CD4-positive, alpha-beta T cell treated with Interleukin-6 for 4 hours (primary cell): Measurements from ENCODE around the gene SSTR1.
"Not testable (repeated sequence)": the region's sequence is repeated elsewhere in the genome, so short reads cannot be mapped to it uniquely, and the experiment has no call there.

Experiments
- DNase-seq: peaks from one replicate; pipeline ENCODE4 v3.0.0-alpha.2; 2020; ENCODE audit warnings: mixed read lengths

Gene SSTR1, protein sequence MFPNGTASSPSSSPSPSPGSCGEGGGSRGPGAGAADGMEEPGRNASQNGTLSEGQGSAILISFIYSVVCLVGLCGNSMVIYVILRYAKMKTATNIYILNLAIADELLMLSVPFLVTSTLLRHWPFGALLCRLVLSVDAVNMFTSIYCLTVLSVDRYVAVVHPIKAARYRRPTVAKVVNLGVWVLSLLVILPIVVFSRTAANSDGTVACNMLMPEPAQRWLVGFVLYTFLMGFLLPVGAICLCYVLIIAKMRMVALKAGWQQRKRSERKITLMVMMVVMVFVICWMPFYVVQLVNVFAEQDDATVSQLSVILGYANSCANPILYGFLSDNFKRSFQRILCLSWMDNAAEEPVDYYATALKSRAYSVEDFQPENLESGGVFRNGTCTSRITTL

DNA sequence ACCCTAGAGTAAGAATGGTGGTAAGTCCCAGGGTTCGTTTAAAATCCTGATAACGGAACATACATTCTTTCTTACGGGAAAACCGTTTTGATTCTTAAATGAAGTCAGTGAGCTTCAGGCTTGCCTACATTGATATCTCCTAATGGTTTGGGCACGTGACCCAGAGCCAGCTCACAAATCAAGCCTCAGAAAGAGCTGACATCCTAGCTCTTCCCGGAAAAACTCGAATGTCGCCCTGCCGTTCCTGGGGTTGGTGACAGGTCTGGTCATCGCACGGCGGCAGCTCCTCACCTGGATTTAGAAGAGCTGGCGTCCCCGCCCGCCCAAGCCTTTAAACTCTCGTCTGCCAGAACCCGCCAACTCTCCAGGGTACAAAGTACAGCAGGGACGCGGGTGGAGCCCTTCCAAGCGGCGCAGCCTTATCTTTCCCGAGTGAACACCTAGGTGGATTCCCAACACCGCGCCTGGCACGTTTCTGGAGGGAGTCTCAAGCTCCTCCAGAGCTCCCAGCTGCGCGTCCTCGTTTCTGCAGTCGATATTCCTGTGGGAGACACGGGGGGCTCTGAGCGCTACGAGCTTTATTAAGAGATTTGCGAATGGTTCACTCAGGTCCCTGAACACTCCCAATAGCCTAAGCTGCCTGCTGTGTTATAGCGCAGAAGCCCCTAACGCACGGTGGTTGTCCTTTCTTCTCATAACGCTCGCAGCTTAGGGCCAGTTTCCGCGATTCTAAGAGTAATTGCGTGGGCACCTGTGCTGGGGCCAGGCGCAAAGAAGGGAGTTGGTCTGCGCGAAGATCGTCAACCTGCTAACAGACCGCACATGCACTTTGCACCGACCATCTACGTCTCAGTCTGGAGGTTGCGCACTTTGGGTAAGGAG, at the start of gene SSTR1:
TSS of gene SSTR1 (plus strand) at position 169 of the 882 bp plus-strand sequence. CDS start 1,486 bp downstream, outside the sequence.
- DNase-seq: no peak

- no peak for DNase-seq
These were observed 49.2 kb upstream of the SSTR1 start for GRCh38 chr14:38158468-38158867.

GRCh38 chr14:38168416-38168815, 39.3 kb upstream of the SSTR1 start:
- DNase-seq: no peak

- no peak for DNase-seq
These were observed 36.5 kb upstream of the SSTR1 start for GRCh38 chr14:38171197-38171596.

DNA sequence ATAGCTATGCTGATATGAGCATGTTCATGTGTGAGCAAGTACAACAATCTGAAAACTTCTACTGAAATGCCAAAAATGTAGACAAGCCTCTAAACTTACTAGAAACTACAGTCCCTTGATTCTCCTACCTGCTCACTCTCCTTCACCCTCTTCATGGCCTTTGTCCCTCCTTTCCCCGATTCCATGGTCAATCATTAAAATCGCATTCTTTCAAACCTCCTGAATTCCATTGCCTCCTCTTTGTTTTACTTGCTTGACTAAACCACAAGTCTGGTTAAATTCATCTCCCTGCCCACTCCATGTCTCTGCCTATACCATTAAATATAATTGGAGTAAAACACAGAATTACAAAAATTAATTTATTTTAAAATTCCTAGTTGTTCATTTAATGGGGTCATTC, 33.0 kb upstream of the SSTR1 start:
- no peak for DNase-seq

- no peak for DNase-seq
These were observed 32.0 kb upstream of the SSTR1 start for GRCh38 chr14:38175658-38176057.

GRCh38 chr14:38176379-38176778, 31.3 kb upstream of the SSTR1 start:
- DNase-seq: no peak

GRCh38 chr14:38184132-38184531, 23.6 kb upstream of the SSTR1 start:
- DNase-seq: no peak

GRCh38 chr14:38185671-38186070, 22.0 kb upstream of the SSTR1 start:
- DNase-seq: no peak

- DNase-seq: no peak
These were observed 21.5 kb upstream of the SSTR1 start for GRCh38 chr14:38186216-38186615.

- no peak for DNase-seq
These were observed 20.2 kb upstream of the SSTR1 start for GRCh38 chr14:38187528-38187927.

GRCh38 chr14:38189930-38190726, 17.6 kb upstream of the SSTR1 start:
- no peak for DNase-seq

GRCh38 chr14:38190846-38191245, 16.9 kb upstream of the SSTR1 start:
- DNase-seq: not testable (repeated sequence)

DNA sequence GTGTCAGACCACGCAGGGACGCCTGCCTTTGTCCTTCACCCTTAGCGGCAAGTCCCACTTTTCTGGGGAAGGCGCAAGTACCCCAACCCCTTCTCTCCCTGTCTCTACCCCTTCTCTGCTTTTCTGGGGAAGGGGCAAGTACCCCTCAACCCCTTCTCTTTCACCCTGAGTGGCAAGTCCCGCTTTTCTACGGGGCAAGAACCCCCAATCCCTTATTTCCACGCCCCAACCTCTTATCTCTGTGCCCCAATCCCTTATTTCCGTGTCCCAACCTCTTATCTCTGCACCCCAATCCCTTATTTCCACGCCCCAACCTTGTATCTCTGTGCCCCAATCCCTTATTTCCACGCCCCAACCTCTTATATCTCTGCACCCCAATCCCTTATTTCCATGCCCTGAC, 16.2 kb upstream of the SSTR1 start:
- DNase-seq: not testable (repeated sequence)

DNA sequence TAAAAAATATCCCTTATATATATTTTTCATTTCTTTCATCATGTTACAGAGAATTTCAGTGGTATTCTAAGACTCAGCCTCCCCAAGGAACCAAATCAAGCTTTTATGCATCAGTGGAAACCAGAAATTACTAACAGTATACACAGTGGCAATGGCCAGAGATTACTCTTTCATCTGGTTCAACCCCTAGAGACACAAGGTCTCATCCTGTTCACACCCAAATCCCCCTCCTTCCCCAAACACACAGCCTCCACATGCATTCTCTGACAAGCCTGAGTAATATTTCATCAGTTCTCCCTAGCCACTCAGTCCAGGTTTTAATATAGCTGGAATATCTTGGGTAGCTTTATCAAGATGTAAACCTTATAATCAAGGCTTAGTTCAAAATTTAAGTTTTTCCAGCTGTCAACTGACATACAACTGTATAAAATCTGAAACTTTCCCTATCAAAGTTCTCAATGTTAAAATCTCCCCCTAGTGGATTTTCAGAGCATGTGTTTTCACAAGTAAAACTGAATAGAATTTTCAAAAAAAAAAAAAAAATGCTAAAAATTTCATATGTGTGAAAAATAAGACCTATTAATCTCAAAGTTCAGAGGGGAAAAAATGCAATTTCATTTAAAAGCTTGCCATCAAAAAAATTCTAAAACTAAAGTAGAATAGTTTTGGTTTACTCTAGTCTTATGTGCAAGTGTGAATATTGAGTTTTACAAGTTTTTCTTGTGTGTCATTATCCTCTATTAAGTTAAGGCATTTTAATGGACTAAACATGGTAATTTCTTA, 10.5 kb upstream of the SSTR1 start:
- no peak for DNase-seq

GRCh38 chr14:38197784-38198335, 9.8 kb upstream of the SSTR1 start:
- no peak for DNase-seq

- no peak for DNase-seq
These were observed 9.3 kb upstream of the SSTR1 start for GRCh38 chr14:38198425-38198824.

- DNase-seq: no peak
These were observed 8.6 kb upstream of the SSTR1 start for GRCh38 chr14:38199076-38199475.

- no peak for DNase-seq
These were observed 8.0 kb upstream of the SSTR1 start for GRCh38 chr14:38199739-38200138.

DNA sequence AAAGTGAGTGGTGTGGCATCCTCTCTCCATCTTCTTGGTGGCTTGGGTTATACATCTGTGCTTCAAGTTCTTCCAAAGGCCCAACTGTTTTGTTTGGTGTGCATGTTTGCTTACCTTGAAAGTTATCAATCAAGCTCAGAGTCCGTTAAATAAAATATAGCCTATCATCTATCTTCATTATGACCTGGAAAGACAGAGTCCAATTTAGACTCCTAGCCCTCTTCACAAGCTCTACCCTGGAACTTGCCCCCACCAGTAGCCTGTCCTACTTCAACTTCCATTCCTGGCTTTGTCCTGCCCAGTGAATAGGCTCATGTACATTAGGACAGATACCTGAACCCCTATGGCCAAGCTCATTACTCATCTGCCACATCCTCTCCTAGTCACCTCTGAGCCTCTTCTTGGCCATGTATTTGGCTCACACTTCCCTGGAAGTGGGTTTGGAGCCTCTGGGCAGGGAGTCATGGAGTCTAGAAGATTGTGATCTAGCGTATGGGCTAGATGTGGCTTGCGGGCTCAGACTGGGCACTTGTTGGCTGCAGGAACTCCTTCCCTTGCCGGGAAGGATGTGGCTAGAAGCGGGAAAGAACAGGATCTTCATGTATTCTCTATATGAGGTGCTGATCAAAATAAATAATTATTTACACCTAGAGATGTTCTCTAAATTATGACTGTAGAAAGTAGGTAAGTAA, 6.4 kb upstream of the SSTR1 start:
- no peak for DNase-seq
